Measurements from ENCODE around the gene C6orf62.

DNA sequence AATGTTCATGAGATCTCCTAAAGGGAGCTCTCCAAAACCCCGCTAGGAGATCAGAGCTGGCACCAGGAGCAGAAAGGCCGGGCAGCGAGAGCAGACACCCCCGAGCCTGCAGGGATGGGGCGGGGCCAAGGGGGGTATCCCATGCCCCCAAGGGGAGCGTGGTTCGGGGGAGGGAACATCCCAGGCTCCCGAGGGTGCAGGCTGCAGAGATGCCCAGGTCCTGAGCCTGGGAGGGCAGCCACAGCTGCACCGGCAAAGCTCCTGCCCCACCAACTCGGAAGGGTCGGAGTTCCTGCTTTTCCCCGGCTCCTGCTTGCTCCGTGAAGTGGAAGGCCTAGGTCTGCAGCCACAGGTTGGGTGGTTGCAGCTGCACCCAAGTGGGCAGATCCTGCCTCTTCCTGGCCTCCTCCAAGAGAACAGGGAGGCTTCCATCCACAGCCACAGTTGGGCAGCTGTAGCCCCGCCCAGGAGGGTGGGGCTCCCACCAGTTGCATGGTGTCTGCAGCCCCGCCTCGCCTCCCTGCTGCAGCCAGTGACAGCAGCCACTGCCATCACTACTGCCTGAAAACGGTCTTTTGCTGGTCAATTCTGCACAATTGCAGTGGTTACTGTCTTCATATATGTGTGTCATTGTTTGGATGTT, 42.4 kb upstream of the C6orf62 start:
- TF ChIP-seq, protein P1, sequence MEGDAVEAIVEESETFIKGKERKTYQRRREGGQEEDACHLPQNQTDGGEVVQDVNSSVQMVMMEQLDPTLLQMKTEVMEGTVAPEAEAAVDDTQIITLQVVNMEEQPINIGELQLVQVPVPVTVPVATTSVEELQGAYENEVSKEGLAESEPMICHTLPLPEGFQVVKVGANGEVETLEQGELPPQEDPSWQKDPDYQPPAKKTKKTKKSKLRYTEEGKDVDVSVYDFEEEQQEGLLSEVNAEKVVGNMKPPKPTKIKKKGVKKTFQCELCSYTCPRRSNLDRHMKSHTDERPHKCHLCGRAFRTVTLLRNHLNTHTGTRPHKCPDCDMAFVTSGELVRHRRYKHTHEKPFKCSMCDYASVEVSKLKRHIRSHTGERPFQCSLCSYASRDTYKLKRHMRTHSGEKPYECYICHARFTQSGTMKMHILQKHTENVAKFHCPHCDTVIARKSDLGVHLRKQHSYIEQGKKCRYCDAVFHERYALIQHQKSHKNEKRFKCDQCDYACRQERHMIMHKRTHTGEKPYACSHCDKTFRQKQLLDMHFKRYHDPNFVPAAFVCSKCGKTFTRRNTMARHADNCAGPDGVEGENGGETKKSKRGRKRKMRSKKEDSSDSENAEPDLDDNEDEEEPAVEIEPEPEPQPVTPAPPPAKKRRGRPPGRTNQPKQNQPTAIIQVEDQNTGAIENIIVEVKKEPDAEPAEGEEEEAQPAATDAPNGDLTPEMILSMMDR (tag by site-specific recombination; IDR thresholded peaks at IDR 0.05), result no peak
- TF ChIP-seq, protein P2, sequence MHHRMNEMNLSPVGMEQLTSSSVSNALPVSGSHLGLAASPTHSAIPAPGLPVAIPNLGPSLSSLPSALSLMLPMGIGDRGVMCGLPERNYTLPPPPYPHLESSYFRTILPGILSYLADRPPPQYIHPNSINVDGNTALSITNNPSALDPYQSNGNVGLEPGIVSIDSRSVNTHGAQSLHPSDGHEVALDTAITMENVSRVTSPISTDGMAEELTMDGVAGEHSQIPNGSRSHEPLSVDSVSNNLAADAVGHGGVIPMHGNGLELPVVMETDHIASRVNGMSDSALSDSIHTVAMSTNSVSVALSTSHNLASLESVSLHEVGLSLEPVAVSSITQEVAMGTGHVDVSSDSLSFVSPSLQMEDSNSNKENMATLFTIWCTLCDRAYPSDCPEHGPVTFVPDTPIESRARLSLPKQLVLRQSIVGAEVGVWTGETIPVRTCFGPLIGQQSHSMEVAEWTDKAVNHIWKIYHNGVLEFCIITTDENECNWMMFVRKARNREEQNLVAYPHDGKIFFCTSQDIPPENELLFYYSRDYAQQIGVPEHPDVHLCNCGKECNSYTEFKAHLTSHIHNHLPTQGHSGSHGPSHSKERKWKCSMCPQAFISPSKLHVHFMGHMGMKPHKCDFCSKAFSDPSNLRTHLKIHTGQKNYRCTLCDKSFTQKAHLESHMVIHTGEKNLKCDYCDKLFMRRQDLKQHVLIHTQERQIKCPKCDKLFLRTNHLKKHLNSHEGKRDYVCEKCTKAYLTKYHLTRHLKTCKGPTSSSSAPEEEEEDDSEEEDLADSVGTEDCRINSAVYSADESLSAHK (tag by site-specific recombination; IDR thresholded peaks at IDR 0.05), result no peak
- TF ChIP-seq, protein P3, sequence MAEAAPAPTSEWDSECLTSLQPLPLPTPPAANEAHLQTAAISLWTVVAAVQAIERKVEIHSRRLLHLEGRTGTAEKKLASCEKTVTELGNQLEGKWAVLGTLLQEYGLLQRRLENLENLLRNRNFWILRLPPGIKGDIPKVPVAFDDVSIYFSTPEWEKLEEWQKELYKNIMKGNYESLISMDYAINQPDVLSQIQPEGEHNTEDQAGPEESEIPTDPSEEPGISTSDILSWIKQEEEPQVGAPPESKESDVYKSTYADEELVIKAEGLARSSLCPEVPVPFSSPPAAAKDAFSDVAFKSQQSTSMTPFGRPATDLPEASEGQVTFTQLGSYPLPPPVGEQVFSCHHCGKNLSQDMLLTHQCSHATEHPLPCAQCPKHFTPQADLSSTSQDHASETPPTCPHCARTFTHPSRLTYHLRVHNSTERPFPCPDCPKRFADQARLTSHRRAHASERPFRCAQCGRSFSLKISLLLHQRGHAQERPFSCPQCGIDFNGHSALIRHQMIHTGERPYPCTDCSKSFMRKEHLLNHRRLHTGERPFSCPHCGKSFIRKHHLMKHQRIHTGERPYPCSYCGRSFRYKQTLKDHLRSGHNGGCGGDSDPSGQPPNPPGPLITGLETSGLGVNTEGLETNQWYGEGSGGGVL (tag by site-specific recombination; IDR thresholded peaks at IDR 0.05), result no peak
- TF ChIP-seq MYNN (tag by site-specific recombination; IDR thresholded peaks at IDR 0.05; ENCODE audit: borderline replicate concordance) (no peak), ZNF175 (tag by site-specific recombination; IDR thresholded peaks at IDR 0.05) (no peak), ZNF24 (tag by site-specific recombination; IDR thresholded peaks at IDR 0.05) (no peak), ZFP37 (tag by site-specific recombination; IDR thresholded peaks at IDR 0.05) (no peak), ZNF211 (tag by site-specific recombination; IDR thresholded peaks at IDR 0.05; ENCODE audit: low read depth) (no peak), ZNF121 (tag by site-specific recombination; IDR thresholded peaks at IDR 0.05) (no peak), ZNF600 (tag by site-specific recombination; IDR thresholded peaks at IDR 0.05) (no peak)
- TF ChIP-seq, protein P4, sequence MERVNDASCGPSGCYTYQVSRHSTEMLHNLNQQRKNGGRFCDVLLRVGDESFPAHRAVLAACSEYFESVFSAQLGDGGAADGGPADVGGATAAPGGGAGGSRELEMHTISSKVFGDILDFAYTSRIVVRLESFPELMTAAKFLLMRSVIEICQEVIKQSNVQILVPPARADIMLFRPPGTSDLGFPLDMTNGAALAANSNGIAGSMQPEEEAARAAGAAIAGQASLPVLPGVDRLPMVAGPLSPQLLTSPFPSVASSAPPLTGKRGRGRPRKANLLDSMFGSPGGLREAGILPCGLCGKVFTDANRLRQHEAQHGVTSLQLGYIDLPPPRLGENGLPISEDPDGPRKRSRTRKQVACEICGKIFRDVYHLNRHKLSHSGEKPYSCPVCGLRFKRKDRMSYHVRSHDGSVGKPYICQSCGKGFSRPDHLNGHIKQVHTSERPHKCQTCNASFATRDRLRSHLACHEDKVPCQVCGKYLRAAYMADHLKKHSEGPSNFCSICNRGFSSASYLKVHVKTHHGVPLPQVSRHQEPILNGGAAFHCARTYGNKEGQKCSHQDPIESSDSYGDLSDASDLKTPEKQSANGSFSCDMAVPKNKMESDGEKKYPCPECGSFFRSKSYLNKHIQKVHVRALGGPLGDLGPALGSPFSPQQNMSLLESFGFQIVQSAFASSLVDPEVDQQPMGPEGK (tag by site-specific recombination; IDR thresholded peaks at IDR 0.05), result no peak
- TF ChIP-seq, protein P5, sequence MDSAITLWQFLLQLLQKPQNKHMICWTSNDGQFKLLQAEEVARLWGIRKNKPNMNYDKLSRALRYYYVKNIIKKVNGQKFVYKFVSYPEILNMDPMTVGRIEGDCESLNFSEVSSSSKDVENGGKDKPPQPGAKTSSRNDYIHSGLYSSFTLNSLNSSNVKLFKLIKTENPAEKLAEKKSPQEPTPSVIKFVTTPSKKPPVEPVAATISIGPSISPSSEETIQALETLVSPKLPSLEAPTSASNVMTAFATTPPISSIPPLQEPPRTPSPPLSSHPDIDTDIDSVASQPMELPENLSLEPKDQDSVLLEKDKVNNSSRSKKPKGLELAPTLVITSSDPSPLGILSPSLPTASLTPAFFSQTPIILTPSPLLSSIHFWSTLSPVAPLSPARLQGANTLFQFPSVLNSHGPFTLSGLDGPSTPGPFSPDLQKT (IDR thresholded peaks at IDR 0.05; ENCODE audit: borderline replicate concordance, low read depth, low read length), result no peak
- TF ChIP-seq, protein P6, sequence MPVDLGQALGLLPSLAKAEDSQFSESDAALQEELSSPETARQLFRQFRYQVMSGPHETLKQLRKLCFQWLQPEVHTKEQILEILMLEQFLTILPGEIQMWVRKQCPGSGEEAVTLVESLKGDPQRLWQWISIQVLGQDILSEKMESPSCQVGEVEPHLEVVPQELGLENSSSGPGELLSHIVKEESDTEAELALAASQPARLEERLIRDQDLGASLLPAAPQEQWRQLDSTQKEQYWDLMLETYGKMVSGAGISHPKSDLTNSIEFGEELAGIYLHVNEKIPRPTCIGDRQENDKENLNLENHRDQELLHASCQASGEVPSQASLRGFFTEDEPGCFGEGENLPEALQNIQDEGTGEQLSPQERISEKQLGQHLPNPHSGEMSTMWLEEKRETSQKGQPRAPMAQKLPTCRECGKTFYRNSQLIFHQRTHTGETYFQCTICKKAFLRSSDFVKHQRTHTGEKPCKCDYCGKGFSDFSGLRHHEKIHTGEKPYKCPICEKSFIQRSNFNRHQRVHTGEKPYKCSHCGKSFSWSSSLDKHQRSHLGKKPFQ (tag by site-specific recombination; IDR thresholded peaks at IDR 0.05), result no peak
- TF ChIP-seq, protein P7, sequence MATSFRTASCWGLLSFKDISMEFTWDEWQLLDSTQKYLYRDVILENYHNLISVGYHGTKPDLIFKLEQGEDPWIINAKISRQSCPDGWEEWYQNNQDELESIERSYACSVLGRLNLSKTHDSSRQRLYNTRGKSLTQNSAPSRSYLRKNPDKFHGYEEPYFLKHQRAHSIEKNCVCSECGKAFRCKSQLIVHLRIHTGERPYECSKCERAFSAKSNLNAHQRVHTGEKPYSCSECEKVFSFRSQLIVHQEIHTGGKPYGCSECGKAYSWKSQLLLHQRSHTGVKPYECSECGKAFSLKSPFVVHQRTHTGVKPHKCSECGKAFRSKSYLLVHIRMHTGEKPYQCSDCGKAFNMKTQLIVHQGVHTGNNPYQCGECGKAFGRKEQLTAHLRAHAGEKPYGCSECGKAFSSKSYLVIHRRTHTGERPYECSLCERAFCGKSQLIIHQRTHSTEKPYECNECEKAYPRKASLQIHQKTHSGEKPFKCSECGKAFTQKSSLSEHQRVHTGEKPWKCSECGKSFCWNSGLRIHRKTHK (tag by site-specific recombination; IDR thresholded peaks at IDR 0.05), result no peak

Data from HEK293 (cell line).